Urinary bladder (tissue), 2 donors: Measurements from ENCODE around the gene NDP. TPM values are rescaled to one million over a fixed set of nuclear protein-coding genes. Genes with fewer than 3 reads are reported as not detected.

Source experiments
- polyA plus RNA-seq: library from polyadenylated mRNA; stranded (reverse); fragments of 200-250 nt; gene quantifications from one replicate; pipeline ENCODE4 v1.2.3, GENCODE V29; 2013
- total RNA-seq: library from RNA; depleted of rRNA; stranded (reverse); fragments of >200 nt; gene quantifications from one replicate; pipeline ENCODE4 v1.2.3, GENCODE V29; 2014
- donor health status: healthy.

NDP gene
- total and polyA plus RNA-seq, 2 donors: 0.62 to 2.5 TPM

Other genes with a start within 250 kb of the NDP start
- gene MAOB, start 90.9 kb downstream of the NDP start, total RNA-seq: 12.3 TPM
- 60.3 TPM for gene MAOB, start 90.9 kb downstream of the NDP start, polyA plus RNA-seq